ENCODE results near the gene PEAK3. TPM values are rescaled to one million over a fixed set of nuclear protein-coding genes. Genes with fewer than 3 reads are reported as not detected.

PEAK3 gene
- total RNA-seq, 4 donors from 2014 or later, result 0.26 to 0.40 TPM; not detected in 2

GRCh38 chr19:2303211-2303798 lies 21.3 kb upstream of the PEAK3 start:
- intact Hi-C loops (cut with DNase I; ENCODE audit: low total_unique reads), result no loop called here
- no peak for DNase-seq
- Histone ChIP-seq H3K27ac (no peak overlapping the region), H3K36me3 (no peaks in the 10 kb centered on the region), H3K4me3 (no peak overlapping the region), H3K4me1 (no peaks in the 10 kb centered on the region), H3K9me3 (no peaks in the 10 kb centered on the region), H3K27me3 (peaks cover 5 to 21% of the 10 kb centered on the region in 2 donors)
- TF ChIP-seq POLR2A (IDR thresholded peaks at IDR 0.05) (no peak), CTCF (IDR thresholded peaks at IDR 0.05) (no peak)

GRCh38 chr19:2302319-2303210 lies 20.6 kb upstream of the PEAK3 start:
- DNase-seq, result no peak
- Histone ChIP-seq H3K4me1 (no peaks in the 10 kb centered on the region), H3K4me3 (no peak overlapping the region), H3K36me3 (no peaks in the 10 kb centered on the region), H3K9me3 (no peaks in the 10 kb centered on the region), H3K27me3 (peaks cover 3 to 19% of the 10 kb centered on the region in 2 donors), H3K27ac (no peak overlapping the region)
- no peak for TF ChIP-seq POLR2A (IDR thresholded peaks at IDR 0.05)
- TF ChIP-seq CTCF (IDR thresholded peaks at IDR 0.05), result no peak
- intact Hi-C loops (cut with DNase I; ENCODE audit: low total_unique reads), result no loop called here

GRCh38 chr19:2300533-2300932 lies 18.6 kb upstream of the PEAK3 start:
- Histone ChIP-seq H3K27ac (no peak overlapping the region), H3K4me1 (peaks cover 0 to under 1% of the 10 kb centered on the region in 2 donors), H3K36me3 (no peaks in the 10 kb centered on the region), H3K4me3 (no peak overlapping the region), H3K9me3 (no peaks in the 10 kb centered on the region), H3K27me3 (peaks cover 0 to 6% of the 10 kb centered on the region in 2 donors)
- TF ChIP-seq CTCF (IDR thresholded peaks at IDR 0.05) (no peak), POLR2A (IDR thresholded peaks at IDR 0.05) (no peak)
- DNase-seq, result no peak
- intact Hi-C loops (cut with DNase I; ENCODE audit: low total_unique reads), result no loop called here

- H3K4me3 ChIP-seq, result no peak overlapping the region
- intact Hi-C loops (cut with DNase I; ENCODE audit: low total_unique reads), result no loop called here
- peaks cover 0 to 22% of the 10 kb centered on the region in 2 donors for H3K4me1 ChIP-seq
- no peaks in the 10 kb centered on the region for H3K9me3 ChIP-seq
- no peak overlapping the region for H3K27ac ChIP-seq
- TF ChIP-seq POLR2A (IDR thresholded peaks at IDR 0.05) (no peak), CTCF (IDR thresholded peaks at IDR 0.05) (no peak)
- no peaks in the 10 kb centered on the region for H3K27me3 ChIP-seq
- H3K36me3 ChIP-seq, result no peaks in the 10 kb centered on the region
- no peak for DNase-seq
These were observed 14.2 kb upstream of the PEAK3 start for GRCh38 chr19:2296141-2296540.

Measured in uterus (tissue), 4 donors.